Measurements from ENCODE around the gene LRRC3.
A peak's percentile ranks its signal among the peaks of the same experiment; 100 is the strongest.

LRRC3 gene

DNA sequence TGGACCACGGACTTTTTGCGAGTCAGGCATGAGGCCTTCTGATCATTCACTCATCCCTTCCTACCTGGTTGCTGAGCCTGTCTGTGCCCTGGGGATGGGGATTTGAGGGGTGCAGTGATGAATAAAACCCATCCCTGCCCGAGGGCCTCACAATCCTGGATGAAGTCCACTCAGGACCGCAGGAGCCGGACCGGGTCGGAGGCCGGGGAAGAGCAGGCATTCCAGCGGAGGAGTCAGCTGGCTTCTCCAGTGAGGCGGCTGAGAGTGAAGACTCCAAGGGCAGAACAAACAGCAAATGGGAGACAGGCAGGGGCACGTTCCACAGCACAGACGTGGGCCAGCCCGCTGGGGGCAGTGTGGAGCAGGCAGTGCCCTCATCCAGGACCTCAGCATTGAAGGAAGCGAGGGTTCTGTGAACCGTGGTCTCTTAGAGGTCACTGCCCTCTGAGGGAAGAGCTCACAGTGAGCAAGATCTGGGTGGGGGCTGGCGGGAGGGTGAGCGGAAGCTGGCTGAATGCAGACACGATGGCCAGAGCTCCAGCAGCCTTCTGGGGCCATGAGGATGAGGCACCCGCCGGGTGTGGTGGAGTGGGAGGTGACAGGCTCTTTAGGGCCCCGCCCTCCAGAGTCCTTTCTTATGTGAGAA, 10.9 kb upstream of the LRRC3 start:
- Histone ChIP-seq H3K4me3 (ENCODE audit: low read depth, low read length) (no peak overlapping the region), H3K36me3 (ENCODE audit: control insufficient read depth in 2 of 2, insufficient read depth in 1 of 2, low read length in 2 of 2) (no peaks in the 10 kb centered on the region), H3K27ac (ENCODE audit: extremely low read depth, low read depth, low read length) (no peak overlapping the region), H3K9me3 (ENCODE audit: control insufficient read depth, insufficient read depth, low read depth, low read length) (no peaks in the 10 kb centered on the region), H3K4me1 (ENCODE audit: control insufficient read depth, insufficient read depth, low read length) (no peaks in the 10 kb centered on the region)
- ChIA-PET POLR2A (interaction anchor here (0.7 kb wide), 1 partner anchor 18 kb away, joined by 4 read pairs; no protein-coding TSS in a partner anchor), CTCF (interaction anchor here (0.6 to 0.7 kb wide), 2 partner anchors 72 to 768 kb away, joined by 3 to 4 read pairs; no protein-coding TSS in a partner anchor)
- TF ChIP-seq SP3 (tag by site-specific recombination; IDR thresholded peaks at IDR 0.05) = no peak
- TF ChIP-seq ZNF548 (tag by site-specific recombination; IDR thresholded peaks at IDR 0.05) = no peak
- no peak for TF ChIP-seq ZNF629 (tag by site-specific recombination; IDR thresholded peaks at IDR 0.05)
- no peak for TF ChIP-seq ZFP69B (tag by site-specific recombination; IDR thresholded peaks at IDR 0.05)
- TF ChIP-seq KLF8 (tag by site-specific recombination; IDR thresholded peaks at IDR 0.05) = 0 out of 2 replicates have a peak, but pooled peaks have one; percentile 15
- TF ChIP-seq KLF7 (tag by site-specific recombination; IDR thresholded peaks at IDR 0.05; ENCODE audit: borderline replicate concordance) = no peak
- 0 out of 2 replicates have a peak, but pooled peaks have one; percentile 33 for TF ChIP-seq ZSCAN5A (tag by site-specific recombination; IDR thresholded peaks at IDR 0.05)
- TF ChIP-seq FEZF1 (tag by site-specific recombination; IDR thresholded peaks at IDR 0.05) = no peak
- no peak for TF ChIP-seq OSR2 (tag by site-specific recombination; IDR thresholded peaks at IDR 0.05)
- TF ChIP-seq KLF10 (tag by site-specific recombination; IDR thresholded peaks at IDR 0.05) = no peak
- TF ChIP-seq KLF1 (tag by site-specific recombination; IDR thresholded peaks at IDR 0.05) = peak; percentile 74
- no peak for TF ChIP-seq ZNF324 (tag by site-specific recombination; IDR thresholded peaks at IDR 0.05)
- TF ChIP-seq ZNF704 (tag by site-specific recombination; IDR thresholded peaks at IDR 0.05) = no peak

DNA sequence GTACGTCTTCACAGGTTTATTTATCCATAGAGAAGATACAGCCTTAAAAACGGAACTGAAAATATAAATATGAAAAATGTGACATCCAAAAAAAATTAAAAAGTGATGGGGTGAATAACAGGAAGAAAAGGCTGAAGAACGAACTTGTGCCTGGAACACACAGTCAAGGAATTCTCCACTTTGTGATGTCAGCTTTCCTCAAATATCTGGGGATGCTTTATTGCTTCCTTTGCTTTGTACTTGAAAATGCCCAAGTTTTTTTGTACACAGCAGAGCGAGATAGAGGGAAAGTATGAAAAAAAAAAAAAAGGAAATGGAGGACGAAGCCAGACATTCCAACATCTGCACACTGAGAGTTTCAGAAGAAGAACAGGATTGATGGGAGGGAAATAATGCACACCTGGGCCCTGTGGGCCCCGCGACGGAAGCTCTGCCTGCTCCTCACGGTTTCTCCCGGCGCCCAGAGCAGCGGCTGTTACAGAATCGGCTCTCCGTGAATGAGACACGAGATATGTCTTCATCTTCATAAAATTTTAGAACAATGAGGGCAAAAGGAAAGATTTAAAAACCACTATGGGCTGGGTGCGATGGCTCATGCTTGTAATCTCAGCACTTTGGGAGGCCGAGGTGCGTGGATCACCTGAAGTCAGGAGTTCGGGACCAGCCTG, 10.0 kb upstream of the LRRC3 start:
- no peaks in the 10 kb centered on the region for H3K36me3 ChIP-seq (ENCODE audit: control insufficient read depth in 2 of 2, insufficient read depth in 1 of 2, low read length in 2 of 2)
- no peak overlapping the region for H3K27ac ChIP-seq (ENCODE audit: extremely low read depth, low read depth, low read length)
- TF ChIP-seq ZIC2 (tag by site-specific recombination; IDR thresholded peaks at IDR 0.05) = no peak
- TF ChIP-seq KLF17 (tag by site-specific recombination; IDR thresholded peaks at IDR 0.05) = no peak
- no peak for TF ChIP-seq ZNF623 (tag by site-specific recombination; IDR thresholded peaks at IDR 0.05)
- TF ChIP-seq ZFP37 (tag by site-specific recombination; IDR thresholded peaks at IDR 0.05) = no peak
- no peak for TF ChIP-seq SP7 (tag by site-specific recombination; IDR thresholded peaks at IDR 0.05)
- TF ChIP-seq ZNF311 (tag by site-specific recombination; IDR thresholded peaks at IDR 0.05; ENCODE audit: borderline replicate concordance) = no peak
- no peak for TF ChIP-seq ZNF76 (tag by site-specific recombination; IDR thresholded peaks at IDR 0.05; ENCODE audit: borderline replicate concordance, low read depth)
- no peak for TF ChIP-seq ZNF211 (tag by site-specific recombination; IDR thresholded peaks at IDR 0.05; ENCODE audit: low read depth)
- TF ChIP-seq ZNF660 (tag by site-specific recombination; IDR thresholded peaks at IDR 0.05) = no peak
- TF ChIP-seq ZNF571 (tag by site-specific recombination; IDR thresholded peaks at IDR 0.05) = no peak
- TF ChIP-seq YY2 (tag by site-specific recombination; IDR thresholded peaks at IDR 0.05) = no peak
- TF ChIP-seq ZNF792 (tag by site-specific recombination; IDR thresholded peaks at IDR 0.05) = no peak
- TF ChIP-seq, protein P1, sequence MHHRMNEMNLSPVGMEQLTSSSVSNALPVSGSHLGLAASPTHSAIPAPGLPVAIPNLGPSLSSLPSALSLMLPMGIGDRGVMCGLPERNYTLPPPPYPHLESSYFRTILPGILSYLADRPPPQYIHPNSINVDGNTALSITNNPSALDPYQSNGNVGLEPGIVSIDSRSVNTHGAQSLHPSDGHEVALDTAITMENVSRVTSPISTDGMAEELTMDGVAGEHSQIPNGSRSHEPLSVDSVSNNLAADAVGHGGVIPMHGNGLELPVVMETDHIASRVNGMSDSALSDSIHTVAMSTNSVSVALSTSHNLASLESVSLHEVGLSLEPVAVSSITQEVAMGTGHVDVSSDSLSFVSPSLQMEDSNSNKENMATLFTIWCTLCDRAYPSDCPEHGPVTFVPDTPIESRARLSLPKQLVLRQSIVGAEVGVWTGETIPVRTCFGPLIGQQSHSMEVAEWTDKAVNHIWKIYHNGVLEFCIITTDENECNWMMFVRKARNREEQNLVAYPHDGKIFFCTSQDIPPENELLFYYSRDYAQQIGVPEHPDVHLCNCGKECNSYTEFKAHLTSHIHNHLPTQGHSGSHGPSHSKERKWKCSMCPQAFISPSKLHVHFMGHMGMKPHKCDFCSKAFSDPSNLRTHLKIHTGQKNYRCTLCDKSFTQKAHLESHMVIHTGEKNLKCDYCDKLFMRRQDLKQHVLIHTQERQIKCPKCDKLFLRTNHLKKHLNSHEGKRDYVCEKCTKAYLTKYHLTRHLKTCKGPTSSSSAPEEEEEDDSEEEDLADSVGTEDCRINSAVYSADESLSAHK (tag by site-specific recombination; IDR thresholded peaks at IDR 0.05) = no peak
- no peak for TF ChIP-seq KLF8 (tag by site-specific recombination; IDR thresholded peaks at IDR 0.05)
- TF ChIP-seq ZNF776 (tag by site-specific recombination; IDR thresholded peaks at IDR 0.05; ENCODE audit: borderline replicate concordance) = no peak
- POLR2A ChIA-PET = interaction anchor here (0.7 kb wide), 1 partner anchor 17 kb away, joined by 4 read pairs; no protein-coding TSS in a partner anchor
- no peak overlapping the region for H3K4me3 ChIP-seq (ENCODE audit: low read depth, low read length)
- CTCF ChIA-PET = interaction anchor here (0.6 to 0.7 kb wide), 2 partner anchors 768 to 903 kb away, joined by 3 to 4 read pairs; no protein-coding TSS in a partner anchor
- no peaks in the 10 kb centered on the region for H3K9me3 ChIP-seq (ENCODE audit: control insufficient read depth, insufficient read depth, low read depth, low read length)
- no peaks in the 10 kb centered on the region for H3K4me1 ChIP-seq (ENCODE audit: control insufficient read depth, insufficient read depth, low read length)

Measured in HEK293 (cell line).